OCI-LY3 (cell line): Measurements from ENCODE around the gene MGAT5B.

ENCODE experiments used
- EZH2phosphoT487 ChIP-seq: fragments of 200-600 bp; shearing (Covaris generic); IDR thresholded peaks from 2 replicates; pipeline ENCODE4 v1.6.1; 2018; ENCODE audit warnings: antibody characterized with exemption, mixed run types, low read depth
- TF ChIP-seq, protein P1 (sequence below): fragments of 200-600, 300-600 bp; sonication (generic); IDR thresholded peaks from 2 replicates; pipeline ENCODE4 v1.5.1; 2014; ENCODE audit warnings: antibody characterized with exemption, low read length, low read depth

DNA sequence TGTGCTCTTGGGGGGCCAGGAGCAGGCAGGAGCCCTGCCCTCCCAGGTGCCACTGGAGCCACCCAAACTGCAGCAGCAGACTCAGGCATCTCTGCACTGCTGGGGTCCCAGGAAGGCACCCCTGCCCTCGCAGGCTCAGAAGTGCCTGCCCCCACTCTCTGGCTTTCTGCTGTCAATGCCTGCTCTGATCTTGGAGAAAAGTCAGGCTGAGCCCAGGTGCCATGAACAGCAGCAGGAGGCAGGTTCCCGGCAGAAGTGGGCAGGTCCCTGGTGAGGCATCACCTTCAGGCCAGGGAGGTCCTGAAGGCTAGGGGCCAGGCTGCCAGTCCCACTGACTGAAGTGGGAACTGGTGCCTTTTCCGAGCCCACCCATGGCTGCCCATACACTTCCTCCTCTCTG lies 106.5 kb downstream of the MGAT5B start:
- TF ChIP-seq, protein P1, sequence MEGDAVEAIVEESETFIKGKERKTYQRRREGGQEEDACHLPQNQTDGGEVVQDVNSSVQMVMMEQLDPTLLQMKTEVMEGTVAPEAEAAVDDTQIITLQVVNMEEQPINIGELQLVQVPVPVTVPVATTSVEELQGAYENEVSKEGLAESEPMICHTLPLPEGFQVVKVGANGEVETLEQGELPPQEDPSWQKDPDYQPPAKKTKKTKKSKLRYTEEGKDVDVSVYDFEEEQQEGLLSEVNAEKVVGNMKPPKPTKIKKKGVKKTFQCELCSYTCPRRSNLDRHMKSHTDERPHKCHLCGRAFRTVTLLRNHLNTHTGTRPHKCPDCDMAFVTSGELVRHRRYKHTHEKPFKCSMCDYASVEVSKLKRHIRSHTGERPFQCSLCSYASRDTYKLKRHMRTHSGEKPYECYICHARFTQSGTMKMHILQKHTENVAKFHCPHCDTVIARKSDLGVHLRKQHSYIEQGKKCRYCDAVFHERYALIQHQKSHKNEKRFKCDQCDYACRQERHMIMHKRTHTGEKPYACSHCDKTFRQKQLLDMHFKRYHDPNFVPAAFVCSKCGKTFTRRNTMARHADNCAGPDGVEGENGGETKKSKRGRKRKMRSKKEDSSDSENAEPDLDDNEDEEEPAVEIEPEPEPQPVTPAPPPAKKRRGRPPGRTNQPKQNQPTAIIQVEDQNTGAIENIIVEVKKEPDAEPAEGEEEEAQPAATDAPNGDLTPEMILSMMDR: no peak
- TF ChIP-seq EZH2phosphoT487: no peak
